DOHH2 (cell line): Measurements from ENCODE around the gene RFPL4A.

Experiments
- CTCF ChIP-seq: fragments of 200-600 bp; sonication (generic); IDR thresholded peaks from one replicate; pipeline ENCODE4 v1.5.1; 2014; ENCODE audit warnings: antibody characterized with exemption, mild to moderate bottlenecking, low read depth, low read length; ENCODE audit not compliant: poor library complexity, severe bottlenecking
- EZH2phosphoT487 ChIP-seq: fragments of 200-600 bp; sonication (generic); IDR thresholded peaks from 2 replicates; pipeline ENCODE4 v1.6.1; 2017; ENCODE audit warnings: borderline replicate concordance, mild to moderate bottlenecking, antibody characterized with exemption, low read length, moderate library complexity, mixed read lengths

GRCh38 chr19:55801416-55801815 is 42.5 kb downstream of the RFPL4A start:
- TF ChIP-seq CTCF (no peak), EZH2phosphoT487 (no peak)
